ENCODE results near the gene YTHDF1.

YTHDF1 gene

DNA sequence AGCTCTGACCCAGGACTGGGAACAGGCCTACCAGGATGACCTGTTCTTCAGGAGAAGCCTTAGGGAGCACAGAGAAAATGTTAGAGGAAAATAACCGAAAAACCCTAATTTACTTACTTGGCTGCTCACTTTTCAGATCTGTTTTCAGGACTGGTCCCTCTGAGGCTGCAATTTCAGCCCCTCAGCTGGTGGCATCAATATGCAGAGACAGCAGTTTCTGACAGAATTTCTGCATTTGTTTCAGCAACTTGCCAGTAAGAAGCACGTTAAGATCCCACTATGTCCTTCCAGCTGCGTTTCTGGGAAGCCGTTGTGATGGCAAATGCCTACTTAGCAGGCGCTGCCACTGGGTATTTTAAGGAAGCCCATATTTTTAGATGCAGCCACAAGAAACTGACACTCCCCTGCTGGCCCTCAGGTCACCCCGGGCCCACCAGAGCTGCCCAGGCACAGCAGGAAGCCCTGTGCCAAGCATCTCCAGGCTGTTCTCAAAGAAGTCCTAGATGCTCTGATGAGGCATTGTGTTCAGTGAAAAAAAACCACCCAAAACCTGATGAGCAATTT lies 7.5 kb downstream of the YTHDF1 start:
- no peak for DNase-seq (ENCODE audit: low spot score)

- DNase-seq (ENCODE audit: low spot score), result no peak
These were observed 9.1 kb downstream of the YTHDF1 start for GRCh38 chr20:63206878-63207277.

DNA sequence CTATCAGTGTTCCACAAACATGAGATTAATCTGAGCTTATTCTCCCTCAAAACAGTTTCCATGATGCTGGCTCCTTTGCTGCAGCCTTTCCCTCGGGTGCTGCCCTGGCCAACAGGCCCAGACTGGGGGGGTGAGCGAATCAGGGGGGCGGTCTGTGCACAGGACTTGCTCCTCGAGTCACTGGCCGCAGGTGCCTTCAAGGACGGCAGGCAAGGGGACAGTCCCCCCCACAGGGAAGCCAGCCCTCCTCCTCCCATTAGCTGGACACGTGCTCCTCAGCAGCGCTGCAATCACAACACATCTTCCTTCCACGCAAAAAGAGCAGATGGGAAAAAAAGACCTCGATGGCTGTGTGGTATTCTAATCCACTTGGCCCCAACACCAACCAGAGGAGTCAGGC lies 10.0 kb downstream of the YTHDF1 start:
- DNase-seq (ENCODE audit: low spot score), result no peak

DNA sequence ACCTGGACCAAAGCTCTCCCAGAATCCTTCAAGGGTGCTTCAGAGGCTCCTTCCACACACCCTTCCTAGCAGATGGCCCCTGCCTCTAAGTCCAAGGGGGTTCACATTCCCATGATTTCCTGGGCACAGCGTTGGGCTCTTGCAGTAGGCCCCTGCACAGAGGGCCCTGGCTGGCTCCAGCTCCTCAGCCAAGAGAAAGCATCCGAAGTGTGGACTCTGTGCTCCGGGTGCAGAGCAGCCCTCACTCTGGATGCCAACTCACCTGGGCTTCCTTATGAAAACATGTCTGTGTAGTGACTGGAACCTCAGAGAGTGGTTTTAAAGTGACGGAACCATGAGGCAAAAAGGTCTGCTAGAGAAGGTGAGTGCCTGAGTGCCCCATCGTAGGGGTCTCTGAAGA lies 11.6 kb downstream of the YTHDF1 start:
- DNase-seq (ENCODE audit: low spot score), result no peak

DNA sequence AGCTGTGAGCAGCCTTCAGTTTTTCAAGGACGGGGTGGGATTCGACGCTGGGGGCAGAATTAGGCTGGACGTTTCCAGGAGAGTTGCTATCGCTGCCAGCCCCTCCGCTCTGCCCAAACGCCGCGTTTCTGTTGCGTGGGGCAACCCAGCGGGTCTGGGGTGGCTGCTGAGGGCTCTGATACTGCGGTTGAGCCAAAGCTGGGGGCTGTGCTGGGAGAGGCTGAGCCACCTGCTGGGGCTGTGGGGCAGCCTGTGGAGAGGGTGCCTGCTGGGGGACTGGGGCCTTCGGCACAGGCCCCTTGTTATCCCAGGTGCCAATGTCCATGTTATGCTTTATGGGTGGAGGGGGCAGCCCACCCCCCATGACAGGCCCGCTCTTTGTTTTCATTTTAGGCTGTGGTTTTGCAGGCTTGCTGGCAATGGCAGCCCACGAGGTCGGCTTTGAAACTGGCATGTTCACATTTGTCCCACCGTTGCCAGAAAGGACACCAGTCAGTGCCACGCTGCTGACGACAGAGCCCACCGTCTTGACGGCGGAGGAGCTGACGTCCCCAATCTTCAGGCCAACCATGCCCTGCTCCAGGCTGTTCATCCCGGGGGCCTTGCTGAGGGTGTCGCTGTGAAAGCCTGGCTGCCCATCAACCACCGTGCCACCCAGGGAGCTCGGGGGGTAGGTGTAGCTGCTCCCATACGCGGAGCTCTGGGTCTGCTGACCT lies 13.0 kb downstream of the YTHDF1 start:
- DNase-seq (ENCODE audit: low spot score), result no peak

DNA sequence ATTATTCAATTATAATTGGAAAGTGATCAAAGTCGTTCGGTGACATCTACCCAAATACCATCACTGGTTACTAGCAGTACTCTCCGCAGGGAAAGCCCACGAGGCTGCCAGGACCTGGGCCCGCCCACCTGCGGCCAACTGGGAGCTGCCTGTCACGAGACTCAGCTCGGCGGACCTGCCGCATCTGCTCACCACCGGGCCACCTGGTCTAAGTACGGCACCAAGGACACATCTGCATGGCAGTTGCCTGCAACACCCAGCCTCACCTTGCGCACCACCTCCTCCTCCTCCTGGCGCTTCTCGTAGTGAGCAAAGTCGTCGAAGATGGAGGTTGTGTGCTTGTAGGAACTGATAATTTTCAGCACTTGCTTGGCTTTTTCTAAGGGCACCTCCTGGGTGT lies 13.9 kb downstream of the YTHDF1 start:
- no peak for DNase-seq (ENCODE audit: low spot score)

GRCh38 chr20:63198606-63199005 lies 17.3 kb downstream of the YTHDF1 start:
- DNase-seq (ENCODE audit: low spot score), result no peak

DNA sequence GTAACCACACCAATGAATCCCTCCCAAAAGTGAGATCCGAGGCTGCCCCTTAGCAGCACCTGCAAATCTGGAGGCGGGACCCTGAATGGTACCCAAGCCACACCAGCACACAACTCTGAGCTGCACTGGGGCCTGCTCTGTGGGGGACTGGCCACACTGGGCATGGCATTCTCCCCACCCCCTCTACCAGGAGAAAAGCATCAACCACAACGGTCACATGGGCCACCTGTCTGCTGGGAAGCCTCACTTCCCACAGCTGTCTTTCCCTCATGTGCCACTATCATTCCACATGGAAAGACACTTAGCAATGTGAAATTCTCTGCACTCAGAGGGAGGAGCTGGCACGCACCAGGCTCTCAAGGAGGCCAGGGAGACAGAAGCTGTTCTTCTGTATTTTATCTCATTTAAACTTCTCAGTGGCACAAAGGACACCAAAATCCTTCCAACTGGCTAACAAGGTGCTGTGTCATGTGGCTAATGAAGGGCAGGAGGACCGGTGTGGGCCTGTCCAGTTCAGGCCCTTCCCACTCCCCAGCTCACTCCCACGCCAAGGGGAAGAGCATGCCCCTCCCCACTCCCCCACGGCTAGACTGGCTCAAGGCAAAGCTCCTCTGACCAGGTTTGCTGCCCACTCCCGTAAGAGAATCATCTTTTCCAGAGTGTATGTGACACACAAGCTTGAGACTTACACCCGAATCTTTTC lies 19.0 kb downstream of the YTHDF1 start:
- no peak for DNase-seq (ENCODE audit: low spot score)

DNA sequence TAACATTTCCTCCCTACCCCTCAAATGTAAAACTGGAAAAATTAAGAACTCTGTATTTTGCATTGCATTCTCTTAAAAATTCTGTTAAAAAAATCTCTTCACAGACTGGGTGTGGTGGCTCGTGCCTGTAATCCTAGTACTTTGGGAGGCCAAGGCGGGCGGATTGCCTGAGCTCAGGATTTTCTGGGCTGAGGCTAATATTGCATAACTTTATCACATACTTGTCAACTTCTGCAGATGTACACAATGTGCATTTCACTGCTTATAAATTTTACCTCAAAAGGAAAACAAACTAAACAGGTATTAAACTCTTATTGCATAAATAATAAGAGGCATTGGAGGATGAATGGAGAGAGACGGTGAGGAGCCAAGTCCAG lies 21.1 kb downstream of the YTHDF1 start:
- no peak for DNase-seq (ENCODE audit: low spot score)

DNA sequence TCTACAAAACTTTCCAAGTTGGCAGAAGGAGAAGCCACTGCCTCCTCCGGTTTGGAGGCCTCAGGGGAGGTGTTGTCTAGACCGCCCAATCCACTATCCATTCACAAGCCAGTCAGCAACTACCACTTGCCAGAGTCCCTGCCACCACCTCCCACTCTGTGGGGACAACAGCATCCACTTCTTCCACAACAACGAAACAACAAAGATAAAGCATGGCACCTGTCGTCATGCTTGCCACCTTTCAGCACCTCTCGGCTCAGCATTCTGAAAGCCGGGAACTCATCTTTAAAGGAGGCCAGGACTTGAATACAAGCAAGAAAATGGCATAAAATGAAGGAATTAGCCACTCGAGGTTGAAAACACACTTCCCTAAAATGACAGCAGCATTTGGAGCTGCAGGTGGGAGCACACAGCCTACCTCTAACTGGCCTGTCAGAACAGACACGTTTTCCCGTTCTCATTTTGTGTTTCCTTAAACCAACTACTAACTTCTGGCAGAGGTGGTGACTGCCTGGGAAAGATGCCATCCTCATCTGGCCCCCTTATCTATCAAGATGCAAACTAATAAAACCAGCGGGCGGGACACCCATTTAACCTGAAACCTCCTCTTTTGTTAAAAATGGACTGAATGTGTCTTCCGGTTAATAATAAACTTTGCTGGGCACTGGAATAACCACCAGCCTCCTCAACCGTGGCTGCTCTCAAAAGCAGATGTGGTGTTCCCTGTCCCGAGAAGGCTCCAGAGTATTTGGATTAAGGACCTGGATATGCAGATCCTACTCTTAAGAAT lies 21.7 kb downstream of the YTHDF1 start:
- DNase-seq (ENCODE audit: low spot score), result no peak

DNA sequence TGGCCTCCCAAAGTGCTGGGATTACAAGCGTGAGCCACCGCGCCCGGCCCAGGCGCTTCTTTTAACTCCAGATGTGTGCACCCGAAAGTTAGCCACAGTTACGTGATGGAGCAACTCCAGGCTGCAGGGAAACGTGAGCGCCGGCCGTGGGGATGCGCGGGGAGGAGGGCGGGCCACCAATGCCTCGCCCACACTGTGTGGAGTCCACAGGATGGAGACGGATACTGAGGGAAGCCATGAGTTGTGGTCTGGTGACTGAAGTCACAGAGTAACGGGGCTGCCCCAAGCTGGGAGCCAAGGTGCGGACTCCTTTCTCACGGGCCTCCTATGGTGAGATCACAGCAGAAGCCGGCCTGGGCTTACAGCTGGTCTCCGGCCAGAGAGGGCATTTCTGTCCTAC lies 23.2 kb downstream of the YTHDF1 start:
- DNase-seq (ENCODE audit: low spot score), result no peak

DNA sequence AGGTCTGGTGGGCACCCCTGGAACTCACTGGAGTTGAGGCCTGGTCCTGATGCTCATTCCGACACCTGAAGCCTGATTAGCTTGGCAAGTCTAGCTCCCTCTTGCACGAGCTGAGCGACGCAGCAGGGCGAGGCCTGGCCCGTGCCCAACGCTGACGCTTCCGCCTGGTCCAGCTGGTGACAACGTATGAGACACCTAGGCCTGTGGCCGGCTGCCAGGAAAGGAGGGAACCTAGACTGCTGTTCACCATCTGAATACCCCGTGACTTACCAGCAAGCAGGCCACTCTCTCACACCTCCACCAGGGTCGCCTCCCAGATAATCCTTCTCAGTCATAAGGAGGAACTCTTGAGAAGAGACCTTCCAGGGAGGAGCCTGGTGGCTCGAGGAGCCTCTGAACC lies 24.5 kb downstream of the YTHDF1 start:
- peak; percentile 93 for DNase-seq (ENCODE audit: low spot score)

DNA sequence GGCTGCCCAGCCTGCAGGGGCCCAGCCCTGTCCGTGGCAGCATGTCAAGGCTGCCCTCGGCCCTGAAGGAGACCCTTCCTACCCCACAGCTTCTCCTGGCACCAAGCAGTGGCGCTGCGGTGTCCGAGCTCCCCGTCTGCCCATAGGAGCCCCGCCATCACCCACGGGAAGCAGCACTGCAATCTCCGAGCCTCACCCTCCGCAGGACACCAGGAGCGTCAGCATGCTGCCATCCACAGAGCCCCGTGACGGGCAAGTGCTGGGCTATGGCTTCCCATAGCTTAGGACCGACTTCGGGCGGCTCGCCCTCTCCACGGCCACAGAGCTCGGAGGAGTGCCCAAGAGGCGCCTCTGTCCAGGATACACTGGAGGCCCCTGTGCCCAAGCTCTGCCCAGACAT lies 25.1 kb downstream of the YTHDF1 start:
- no peak for DNase-seq (ENCODE audit: low spot score)

DNA sequence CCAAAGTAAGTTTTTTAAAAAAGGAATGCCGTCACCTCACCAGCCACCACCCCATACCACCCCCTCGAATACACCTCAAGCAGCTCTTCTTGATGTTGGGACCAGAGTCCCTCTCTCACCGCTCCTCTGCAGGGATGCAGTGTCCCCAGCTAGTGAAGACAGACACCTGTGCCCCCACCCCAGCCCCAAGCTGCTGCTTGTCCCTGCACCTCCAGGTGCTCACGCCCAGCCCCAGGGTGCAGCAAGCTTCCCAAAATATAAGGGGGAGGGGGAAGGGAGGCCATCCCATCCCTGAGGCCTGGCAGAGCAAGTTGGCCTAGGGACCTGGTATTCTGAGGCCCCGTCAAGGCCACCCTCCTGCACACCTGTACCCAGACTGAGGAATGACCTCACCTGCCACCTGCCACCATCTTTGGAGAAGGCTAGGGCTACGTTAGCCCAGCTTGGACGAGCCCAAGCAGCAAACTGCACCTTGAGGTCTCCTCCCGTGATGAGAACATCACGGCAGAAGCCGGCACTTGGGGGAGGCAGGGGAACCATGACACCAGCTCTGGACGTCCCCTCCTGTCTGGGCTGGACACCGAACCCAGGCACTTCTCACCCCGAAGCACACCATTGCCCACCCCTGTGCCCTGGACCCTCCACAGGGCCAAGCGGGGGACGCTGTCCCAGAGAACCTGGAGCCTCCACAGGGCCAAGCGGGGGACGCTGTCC lies 25.9 kb downstream of the YTHDF1 start:
- no peak for DNase-seq (ENCODE audit: low spot score)

GRCh38 chr20:63189322-63189642 lies 26.6 kb downstream of the YTHDF1 start:
- no peak for DNase-seq (ENCODE audit: low spot score)

DNA sequence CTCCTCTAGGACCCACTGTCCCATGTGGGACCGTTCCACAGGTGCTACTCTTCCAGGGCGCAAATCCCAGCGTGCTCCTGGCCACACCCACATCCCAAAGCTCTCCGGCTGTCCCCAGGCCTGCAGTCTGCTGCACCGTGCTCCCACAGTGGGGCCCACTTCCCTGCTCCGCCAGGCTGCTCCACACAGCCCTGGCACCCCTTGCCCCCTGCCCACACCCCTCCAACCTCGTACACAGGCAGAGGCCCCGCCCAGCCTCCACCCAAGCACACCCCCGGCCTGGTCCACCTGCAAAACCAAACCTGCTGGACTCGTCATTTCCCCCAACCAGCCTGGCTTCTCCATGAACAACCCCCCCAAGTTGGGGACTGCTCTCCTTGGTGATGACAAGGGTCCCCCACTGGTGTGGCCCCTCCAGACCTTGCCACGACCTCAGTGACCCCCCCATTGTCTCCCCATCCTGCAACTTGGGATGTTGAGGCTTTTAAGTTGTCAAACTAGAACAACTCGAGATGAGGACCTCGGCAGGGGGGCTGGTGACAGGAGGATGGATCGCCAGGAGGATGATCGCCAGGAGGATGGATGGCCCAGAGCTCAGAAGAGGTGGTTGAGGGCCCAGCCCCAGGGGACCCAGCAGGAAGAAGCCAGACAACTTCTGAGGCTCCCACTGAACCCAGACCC lies 27.1 kb downstream of the YTHDF1 start:
- no peak for DNase-seq (ENCODE audit: low spot score)

GRCh38 chr20:63188159-63188442 lies 27.8 kb downstream of the YTHDF1 start:
- no peak for DNase-seq (ENCODE audit: low spot score)

GRCh38 chr20:63187338-63188158 lies 28.4 kb downstream of the YTHDF1 start:
- DNase-seq (ENCODE audit: low spot score), result no peak

DNA sequence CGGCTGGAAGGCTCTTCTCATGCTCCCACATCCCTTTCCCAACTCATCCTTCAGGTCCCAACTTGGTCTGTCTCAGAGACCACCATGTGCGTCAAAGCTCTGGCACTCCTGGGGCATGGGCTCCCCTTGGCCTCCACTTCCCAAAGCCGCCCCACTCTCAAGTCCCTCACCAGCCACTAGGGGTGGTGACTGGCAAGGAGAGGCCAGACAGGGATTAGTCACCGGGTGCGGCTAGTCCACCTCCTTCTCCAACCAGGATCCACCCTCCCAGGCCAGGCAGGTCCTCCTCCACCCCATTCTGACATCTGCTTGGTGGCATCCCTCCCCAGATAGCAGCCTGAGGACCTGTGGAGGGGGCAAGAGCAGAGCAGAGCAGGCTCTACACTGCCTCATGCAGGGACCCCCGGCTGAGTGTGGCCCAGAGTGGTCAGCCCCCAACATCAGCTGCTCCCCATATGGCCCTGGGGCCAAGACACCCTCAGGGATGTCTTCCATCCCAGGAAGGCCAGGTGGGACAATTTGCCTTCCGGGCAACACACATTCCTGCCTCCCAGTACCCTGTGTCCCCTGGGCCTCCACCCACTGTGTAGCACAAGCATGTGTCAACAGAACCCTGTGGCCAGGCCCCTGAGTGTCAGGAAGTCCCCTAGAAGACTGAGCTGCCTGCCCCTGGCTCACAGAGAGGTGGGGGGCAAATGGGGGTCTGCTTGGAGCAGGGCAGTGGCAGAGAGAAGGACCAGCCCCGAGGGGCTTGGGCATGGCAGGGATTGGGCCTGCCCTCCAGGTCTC lies 29.2 kb downstream of the YTHDF1 start:
- no peak for DNase-seq (ENCODE audit: low spot score)

GRCh38 chr20:63186084-63186483 lies 29.8 kb downstream of the YTHDF1 start:
- no peak for DNase-seq (ENCODE audit: low spot score)
